NOMO-1 treated with dmso at 0.1 percent for 144 hours (cell line): ENCODE data around the gene MET.
"Not testable (repeated sequence)": the region's sequence is repeated elsewhere in the genome, so short reads cannot be mapped to it uniquely, and the experiment has no call there.

Source experiments
- DNase-seq: peaks from one replicate; lab custom pipeline; 2025; ENCODE audit not compliant: unreplicated experiment; lab: John Stamatoyannopoulos, UW

The MET gene

GRCh38 chr7:116726713-116727431 is 54.9 kb downstream of the MET start:
- no peak for DNase-seq

GRCh38 chr7:116727432-116728009 is 55.5 kb downstream of the MET start:
- no peak for DNase-seq

DNA sequence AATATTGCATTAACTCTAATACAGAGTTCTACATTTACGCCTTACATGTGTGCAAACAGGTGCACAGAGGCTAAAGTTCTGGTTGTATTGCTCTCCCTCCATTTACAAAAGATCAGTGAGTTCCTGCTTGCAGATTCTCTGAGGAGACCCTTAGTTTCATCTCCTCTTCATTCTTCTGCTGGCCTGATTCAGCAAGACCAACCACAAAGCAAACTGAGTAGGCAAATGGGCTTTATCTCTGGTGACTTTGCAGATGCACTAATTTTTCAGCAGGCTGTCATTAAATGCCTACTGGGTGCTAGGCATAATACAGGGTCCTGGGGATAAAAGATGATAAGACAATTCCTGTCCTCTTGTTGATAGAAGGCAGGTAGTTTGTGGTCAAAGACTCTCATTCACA is 56.4 kb downstream of the MET start:
- no peak for DNase-seq

GRCh38 chr7:116730097-116731022 is 58.4 kb downstream of the MET start:
- DNase-seq, result no peak

GRCh38 chr7:116731023-116731395 is 59.0 kb downstream of the MET start:
- no peak for DNase-seq

DNA sequence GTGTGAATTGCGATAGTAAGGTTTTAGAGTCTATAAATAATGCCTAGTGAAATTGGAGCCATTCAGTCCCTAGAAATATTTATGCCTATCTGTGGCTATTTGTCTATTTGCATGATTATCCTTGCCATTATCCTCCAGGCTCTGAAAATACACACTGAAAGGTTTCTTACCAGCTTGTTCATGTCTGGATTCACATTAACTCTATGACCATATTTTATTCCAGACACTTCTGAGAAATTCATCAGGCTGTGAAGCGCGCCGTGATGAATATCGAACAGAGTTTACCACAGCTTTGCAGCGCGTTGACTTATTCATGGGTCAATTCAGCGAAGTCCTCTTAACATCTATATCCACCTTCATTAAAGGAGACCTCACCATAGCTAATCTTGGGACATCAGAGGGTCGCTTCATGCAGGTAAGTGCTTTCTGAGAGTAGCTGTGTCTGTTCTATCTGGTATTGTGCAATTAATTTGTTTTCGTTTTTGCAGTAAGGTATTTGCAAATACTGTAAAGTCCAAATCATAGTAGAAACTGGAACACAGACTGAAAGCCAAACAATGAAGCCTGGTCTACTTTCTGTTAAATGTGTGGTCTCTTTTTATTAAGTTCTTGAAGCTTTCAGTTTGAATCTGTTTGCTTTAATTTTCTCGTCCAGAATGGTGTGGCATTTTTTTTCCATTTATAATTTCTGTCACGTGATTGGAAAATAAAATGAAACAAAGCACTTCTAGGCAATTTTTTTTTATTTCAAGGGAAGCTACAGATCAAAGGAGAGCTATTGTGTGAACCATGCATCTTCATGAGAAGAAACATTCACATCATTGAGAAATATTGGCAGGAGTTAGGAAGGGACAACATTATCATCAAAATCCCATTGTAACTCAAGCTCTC is 59.7 kb downstream of the MET start:
- no peak for DNase-seq

DNA sequence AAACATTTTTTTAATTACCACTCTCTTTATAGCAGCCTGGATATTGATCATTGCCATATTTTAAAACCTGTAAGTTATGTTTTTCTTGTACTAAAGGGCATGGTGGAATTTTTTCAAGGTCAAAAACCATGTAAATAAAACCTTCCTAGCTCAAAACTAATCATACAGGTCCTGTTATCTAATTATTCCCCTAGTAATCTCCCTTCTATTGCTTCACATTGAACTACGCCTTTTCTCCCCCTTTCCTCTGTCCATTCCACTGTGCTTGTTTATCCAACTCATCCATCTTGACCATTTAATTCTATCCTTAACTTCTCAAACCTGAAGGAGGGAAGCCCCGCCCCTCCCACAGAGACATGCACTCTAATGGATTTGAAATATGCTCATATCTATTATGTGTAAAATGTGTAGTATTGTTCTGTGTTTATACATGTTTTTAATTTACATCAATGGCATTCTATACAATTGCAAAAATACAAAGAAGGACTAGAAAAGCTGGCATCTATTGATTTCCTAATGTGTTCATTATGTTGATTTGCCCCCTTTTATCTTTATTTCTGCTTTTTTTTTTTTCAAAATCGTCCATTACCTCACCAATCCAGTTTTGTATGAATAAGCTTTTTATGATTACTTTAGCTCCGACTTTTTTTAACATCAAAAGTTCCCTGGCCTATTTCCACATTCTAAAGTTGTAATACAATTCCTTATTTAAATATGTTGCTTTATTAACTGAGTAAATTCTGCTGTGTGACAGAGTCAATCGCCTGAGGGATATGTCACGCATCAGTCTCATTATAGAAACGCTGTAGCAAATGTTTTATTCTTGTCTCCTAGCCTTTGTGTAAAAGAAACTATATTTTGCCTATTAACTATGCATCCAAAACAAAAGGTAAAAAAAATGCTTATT is 61.0 kb downstream of the MET start:
- no peak for DNase-seq

DNA sequence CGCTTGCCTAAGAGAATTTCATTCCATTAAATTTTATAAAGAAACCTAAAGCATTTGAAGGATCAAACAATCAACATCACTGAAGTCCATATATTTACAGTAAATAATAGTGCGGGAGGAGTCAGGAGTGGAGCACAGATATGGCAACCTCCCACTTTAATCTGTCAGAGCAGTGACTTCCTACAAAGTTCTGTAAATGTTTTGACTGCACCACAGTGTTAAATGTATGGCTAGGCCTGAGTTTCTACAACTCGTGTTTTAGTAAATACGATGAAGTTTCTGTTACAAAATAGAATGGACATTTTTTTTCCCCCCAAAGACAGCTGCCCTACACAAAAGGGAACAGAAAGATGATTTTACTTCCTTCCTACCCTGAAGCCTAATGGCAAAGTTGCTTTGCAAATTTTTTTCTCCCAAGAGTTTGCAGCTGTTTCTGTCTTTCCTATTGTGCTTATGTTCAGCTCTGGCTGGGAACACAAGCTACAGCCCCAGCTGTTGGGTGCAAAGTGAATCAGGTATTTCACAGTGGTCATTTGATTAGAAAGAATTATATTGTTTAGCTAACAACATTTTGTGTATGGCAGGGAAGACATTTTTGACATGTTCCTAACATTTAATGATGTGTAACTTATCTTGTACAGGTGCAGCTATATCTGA is 62.1 kb downstream of the MET start:
- DNase-seq, result no peak

- no peak for DNase-seq
Measured at GRCh38 chr7:116734710-116735109, 62.7 kb downstream of the MET start.

DNA sequence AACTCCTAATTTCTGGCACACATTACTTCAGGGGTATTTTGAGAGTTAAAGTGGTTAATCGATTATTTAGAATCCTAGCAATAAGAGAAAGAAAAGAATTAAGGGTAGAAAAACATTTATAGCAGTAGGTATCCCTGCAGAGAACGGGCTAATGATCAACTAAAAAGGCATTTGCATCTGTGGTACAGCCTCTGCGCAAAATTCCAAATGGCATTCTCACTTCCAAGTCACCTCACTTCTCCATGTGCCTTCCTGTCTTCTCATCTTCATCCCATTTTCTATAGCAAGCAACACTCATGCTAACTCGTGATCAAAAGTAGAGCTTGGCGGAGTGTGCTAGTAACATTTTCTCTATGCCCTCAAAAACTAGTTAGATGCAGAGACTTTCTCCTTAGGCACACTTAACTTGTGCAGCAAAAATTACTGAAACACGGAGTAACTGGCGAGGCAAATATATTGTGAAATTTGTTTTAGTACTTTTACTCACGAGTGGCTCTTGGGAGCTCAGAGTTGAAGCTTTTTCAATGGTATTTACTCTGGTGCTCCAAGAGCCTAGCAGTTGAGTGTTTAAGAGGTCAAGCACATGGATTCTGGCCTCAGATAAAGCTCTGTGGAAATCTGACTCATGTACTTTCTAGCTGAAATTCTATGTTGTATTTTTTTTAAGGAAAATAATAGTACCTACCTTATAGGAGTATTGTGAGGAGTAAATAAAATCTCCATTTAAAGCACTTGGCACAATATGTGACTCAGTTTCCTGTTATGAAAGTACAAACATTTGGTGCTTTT is 65.1 kb downstream of the MET start:
- no peak for DNase-seq

DNA sequence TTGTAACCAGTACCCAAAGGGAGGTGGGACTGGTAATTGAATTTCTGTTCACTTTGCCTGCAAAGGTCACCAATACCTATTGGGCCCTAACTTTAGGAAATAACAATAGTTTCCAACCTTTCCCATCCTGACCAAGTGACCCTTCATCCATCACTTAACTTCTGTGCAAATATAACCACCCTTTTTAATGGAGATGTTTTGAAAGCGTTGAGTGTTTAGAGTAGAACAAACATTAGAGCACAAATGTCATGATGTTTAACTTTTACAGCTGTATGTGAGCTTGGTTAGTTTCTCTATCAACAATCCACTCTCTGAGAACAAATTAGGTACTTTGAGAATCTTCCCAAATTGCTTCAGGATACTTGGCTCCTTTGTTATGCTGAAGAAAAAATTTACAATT is 66.4 kb downstream of the MET start:
- DNase-seq, result no peak

- DNase-seq, result no peak
Measured at GRCh38 chr7:116739307-116739706, 67.3 kb downstream of the MET start.

- no peak for DNase-seq
Measured at GRCh38 chr7:116740231-116740630, 68.2 kb downstream of the MET start.

GRCh38 chr7:116740755-116741462 is 68.9 kb downstream of the MET start:
- DNase-seq, result no peak

DNA sequence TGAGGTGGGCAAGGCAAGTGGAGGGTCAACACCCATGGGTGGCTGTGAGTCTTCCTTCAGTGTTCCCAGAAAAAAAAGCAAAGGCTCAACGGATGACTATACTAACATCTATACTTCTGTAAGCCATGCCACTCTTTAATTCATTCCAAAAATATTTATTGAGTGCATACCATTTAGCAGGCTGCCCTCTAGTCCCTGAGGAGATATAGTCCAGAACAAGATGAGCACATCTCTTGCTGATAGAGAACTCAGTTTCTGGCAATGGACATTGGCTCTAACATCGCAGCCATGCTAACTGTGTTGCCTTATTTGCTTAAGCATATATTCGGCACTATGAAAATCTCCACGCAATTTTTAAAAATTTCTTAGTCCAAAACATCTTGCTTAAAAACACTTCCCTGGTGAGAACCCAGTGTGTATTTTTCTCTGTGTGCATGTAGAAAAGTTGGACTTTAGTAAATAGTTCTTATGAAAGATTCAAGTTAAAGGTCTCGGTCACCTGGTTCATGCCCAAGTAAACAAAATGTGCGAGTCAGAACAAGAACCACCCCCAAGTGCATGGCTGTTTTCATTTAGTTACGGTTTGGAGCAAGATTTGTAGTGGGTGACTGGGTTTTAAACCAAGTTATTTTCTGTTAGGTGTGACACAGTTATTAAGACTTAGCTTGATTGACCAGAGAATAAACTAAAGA is 69.8 kb downstream of the MET start:
- no peak for DNase-seq

- no peak for DNase-seq
Measured at GRCh38 chr7:116742641-116743040, 70.6 kb downstream of the MET start.

- not testable (repeated sequence) for DNase-seq
Measured at GRCh38 chr7:116743835-116744234, 71.8 kb downstream of the MET start.
